Kidney glomerular epithelial cell (primary cell): ENCODE measurements around the gene LNX1.
"Not testable (repeated sequence)": the region's sequence is repeated elsewhere in the genome, so short reads cannot be mapped to it uniquely, and the experiment has no call there.

Experiments
- DNase-seq: peaks from one replicate; lab custom pipeline; 2025; lab: John Stamatoyannopoulos, UW

LNX1 gene

DNA sequence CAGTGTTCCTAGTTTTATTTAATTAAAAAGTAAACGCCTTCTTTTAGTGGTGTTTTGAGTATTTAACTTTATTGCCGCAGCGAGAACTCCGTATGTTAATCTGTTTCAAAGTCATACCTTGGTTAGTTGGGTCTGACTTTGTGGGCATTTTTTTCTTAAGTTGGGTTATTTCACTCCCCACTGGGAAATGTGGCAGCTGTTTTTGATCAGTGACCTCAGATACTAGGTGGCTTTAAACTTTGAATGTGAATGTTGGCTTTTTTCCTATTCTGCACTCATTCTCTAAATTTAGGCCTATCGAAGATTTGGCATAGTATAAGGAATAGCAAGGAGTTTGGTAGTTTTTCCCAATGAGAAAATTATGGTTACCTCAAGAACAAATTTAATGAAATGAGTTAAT, 127.9 kb downstream of the LNX1 start:
- no peak for DNase-seq

DNA sequence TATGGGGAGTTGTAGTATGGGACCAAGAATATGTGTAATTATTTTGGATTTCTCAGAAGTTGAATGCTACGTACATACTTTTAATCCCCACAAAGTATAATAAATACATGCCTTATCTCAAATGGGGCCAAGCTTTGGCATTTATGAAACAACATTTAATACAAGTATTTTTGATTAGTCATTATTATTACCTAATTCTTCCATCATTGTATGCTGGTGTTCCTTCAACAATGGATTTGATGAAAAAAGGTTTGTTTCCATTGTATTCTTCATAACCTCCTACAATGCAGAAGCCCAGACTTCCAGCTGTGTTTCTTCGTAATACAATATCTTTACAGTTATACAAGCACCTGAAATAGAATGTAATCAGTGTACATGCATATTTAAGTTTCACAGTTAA, 130.0 kb downstream of the LNX1 start:
- DNase-seq: no peak

GRCh38 chr4:53459548-53459947, 131.7 kb downstream of the LNX1 start:
- no peak for DNase-seq

DNA sequence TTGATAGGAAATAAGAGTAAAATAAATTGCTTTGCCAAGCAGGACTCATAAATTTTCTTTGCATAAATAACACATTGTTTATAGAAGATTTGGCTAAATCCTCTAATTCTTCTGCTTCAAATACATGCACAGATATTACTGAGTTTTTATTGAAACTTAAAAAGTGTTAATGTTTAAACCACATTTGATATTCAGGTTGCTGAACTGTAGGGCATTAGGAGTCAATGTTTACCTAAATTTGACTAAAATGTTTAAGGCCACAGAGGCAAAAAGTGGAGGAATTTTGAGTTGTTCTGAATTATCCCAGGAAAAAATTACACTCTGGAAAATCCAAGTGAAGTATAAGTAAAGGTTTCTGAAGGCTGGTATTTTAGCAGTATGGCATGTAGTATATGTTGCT, 135.1 kb downstream of the LNX1 start:
- no peak for DNase-seq

DNA sequence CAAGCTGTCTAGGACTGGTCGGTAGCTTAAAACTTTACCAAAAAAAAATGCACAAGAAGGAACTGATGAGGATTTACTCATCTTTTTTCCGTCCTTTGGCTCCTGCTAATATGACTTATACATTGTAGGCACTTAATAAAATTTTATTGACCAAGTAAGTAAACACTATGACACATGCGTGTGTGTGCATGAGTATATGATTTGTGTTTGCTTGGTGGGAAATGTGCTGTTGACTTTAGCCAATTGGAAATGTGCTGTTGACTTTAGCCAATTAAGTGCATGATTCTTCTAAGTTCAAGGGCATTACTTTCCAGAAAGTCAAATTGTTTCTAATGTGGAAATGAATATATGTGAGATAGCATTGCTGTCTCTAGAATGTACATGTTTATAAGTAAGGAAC, 135.5 kb downstream of the LNX1 start:
- DNase-seq: no peak

- DNase-seq: no peak
These were observed 137.9 kb downstream of the LNX1 start for GRCh38 chr4:53453385-53453784.

DNA sequence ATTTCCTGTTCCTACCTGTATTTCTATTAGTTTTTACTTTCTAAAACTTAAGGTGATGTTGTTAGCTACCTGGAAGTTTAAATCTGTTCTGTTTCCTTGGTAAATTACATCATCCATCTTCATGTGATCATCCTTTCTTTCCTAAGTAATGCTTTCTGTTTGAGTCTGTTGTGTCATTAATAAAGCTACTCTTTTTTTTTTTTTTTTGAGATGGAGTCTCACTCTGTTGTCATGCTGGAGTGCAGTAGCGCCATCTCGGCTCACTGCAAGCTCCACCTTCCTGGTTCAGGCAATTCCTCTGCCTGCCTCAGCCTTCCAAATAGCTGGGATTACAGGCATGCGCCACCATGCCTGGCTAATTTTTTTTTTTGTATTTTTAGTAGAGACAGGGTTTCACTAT, 140.5 kb downstream of the LNX1 start:
- no peak for DNase-seq

DNA sequence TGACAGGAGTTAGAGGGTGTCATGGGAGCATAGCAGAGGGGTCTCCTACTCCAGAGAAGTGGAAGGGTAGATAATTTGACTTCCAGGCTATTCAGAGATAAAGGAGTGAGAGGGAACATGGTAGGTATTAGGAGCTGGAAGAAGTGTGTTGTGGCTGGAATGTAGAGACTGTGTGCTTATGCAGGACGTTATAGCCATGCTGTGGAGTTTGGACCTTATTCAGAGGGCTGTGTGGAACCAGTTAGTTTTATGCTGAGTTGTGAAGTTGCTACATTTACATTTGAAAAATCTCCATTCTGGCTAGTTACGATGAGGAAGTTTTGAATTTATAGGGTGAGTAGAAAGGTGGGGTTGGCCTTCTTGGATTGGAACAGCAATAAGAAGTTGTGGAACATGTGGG, 146.3 kb downstream of the LNX1 start:
- no peak for DNase-seq

DNA sequence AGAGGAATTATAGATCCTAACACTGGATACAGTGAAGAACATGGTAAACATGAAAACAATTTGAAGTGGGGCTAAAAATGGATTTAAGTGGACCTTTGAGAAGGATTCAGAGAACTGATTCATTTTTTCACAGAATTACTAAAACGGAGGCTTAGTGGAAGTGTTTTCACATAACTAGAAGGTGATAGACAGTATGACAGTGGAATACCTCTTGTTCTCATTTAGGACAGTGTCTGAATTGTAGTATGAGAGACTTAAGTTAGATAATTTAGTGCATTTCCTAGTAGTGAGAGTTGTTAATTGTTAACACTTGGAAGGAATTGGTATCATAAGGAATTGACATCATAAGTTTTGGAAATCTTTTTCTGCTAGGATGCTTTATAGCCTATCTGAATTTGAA, 149.7 kb downstream of the LNX1 start:
- no peak for DNase-seq

DNA sequence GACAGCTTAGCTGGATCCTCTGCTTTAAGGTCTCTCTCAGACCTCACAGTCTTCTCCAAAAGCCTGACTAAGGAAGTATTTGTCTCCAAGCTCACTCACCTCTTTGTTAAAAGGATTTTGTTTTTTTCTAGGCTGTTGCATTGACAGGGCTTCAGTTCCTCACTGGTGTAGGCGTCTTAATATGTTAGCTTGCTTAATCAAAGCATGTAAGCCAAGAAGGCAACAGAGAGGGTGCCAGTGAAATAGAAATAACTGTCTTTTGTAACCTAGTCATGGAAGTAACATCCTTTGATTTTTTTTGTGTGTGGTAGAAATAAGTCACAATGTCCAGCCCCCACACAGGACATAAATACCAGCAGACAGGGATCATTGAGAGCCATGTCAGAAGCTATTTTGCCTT, 155.0 kb downstream of the LNX1 start:
- no peak for DNase-seq

DNA sequence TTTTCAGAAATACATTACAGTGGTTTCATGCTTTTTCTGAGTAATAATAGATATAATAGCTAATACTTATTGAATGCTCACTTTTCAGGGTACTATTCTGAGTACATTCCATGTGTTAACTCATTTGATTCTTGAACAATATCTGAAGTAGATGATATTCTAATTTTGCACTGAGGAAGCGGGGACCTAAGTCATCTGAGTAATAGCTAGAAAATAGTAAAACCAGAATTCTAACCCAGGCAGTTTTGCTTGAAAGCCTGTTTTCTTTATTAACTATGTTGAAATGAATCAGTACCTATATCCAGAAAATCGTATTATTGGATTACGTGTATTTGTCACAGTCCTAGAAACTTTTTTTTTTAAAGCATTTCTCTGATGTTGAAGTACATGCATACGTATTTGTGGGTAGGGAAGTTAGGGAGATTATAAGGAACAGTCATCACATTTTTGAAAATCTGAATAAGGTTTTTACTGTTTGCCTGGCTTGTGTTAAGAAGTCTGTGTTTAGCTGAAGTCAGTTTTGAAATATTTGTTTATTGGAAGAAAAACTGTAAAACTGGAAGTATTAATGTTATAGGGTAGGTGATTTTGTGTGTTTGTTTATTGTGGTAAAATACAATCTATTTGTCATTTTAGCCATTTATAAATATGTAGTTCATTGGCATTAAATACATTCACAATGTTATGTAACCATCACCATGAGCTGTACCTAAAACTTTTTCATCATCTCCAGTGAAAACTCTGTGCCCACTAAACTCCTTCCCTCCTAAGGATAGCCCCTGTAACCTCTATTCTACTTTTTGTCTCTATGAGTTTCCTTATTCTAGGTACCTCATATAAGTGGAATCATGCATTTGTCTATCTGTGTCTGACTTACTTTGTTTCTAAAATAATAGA, 158.5 kb downstream of the LNX1 start:
- DNase-seq: no peak

DNA sequence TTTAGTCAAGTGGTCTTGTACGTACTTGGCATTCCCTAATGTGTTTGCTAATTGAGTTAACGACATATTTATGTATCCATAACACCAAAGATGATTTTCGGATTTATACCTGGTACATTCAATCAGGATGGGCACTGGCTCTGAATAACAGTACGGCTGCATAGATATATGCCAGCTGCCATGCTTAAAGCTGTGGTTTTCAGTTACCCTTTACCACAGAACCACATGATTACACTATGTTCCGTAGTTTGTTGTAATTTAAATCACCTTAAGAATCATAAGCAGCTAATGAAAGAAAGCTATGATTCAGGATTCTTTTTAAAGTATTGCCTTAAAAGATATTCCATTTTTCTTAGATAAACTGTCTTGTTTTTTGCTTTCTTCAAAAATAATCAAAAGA, 160.2 kb downstream of the LNX1 start:
- DNase-seq: no peak

GRCh38 chr4:53427366-53427765, 163.9 kb downstream of the LNX1 start:
- DNase-seq: no peak

GRCh38 chr4:53424280-53424679, 167.0 kb downstream of the LNX1 start:
- DNase-seq: no peak

- no peak for DNase-seq
These were observed 168.9 kb downstream of the LNX1 start for GRCh38 chr4:53422367-53422766.

DNA sequence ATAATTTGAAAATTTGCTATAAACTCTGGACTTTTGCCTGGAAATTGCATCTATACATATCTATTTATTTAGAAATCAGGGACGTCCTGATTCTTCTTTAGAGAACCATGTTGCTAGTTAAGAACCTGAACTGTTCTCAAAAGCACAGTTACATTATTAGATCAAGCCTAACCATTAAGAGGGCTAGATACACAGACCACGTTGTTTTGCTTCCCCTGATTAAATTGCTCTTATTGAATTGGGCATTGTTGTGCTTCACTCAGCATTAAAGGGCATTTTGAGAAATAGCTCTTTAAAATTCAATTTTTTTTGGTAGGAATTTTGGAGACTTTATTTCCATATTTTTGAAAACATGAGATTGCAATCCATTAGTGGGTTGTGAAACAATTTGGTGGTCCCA, 169.5 kb downstream of the LNX1 start:
- DNase-seq: no peak

- DNase-seq: no peak
These were observed 172.1 kb downstream of the LNX1 start for GRCh38 chr4:53419208-53419607.

GRCh38 chr4:53409479-53409878, 181.8 kb downstream of the LNX1 start:
- DNase-seq: not testable (repeated sequence)
